HL-60 (cell line): Measurements from ENCODE around the gene C8G.

ENCODE experiments used
- DNase-seq, 2 experiments: peaks; one replicate each; pipeline ENCODE4 v3.0.0-alpha.2; 2010 to 2020; ENCODE audit warnings: low read depth in 1 of 2, low spot score in 1 of 2
- H3K27ac ChIP-seq: fragments of 250-450 bp; sonication (Bioruptor Pico); replicated peaks from 2 replicates; pipeline ENCODE4 v1.5.1; 2020; ENCODE audit warnings: mild to moderate bottlenecking, moderate library complexity
- H3K27me3 ChIP-seq: fragments of 250-450 bp; sonication (Bioruptor Pico); 2 replicates; pipeline ENCODE4 v1.5.1; 2021; ENCODE audit warnings: mild to moderate bottlenecking, moderate library complexity; ENCODE audit not compliant: insufficient read depth, poor library complexity, severe bottlenecking
- H3K4me3 ChIP-seq: replicated peaks from 2 replicates; pipeline ENCODE4 v1.5.1; 2011; ENCODE audit warnings: mild to moderate bottlenecking, control low read depth, low read length; ENCODE audit not compliant: insufficient read depth
- GABPA ChIP-seq: IDR thresholded peaks from 2 replicates; pipeline ENCODE4 v1.6.1; 2012; ENCODE audit warnings: low read depth
- POLR2AphosphoS5 ChIP-seq: IDR thresholded peaks from 2 replicates; pipeline ENCODE4 v1.6.1; 2012; ENCODE audit warnings: low read depth
- SPI1 ChIP-seq: IDR thresholded peaks from 2 replicates; pipeline ENCODE4 v1.6.1; 2012; ENCODE audit warnings: low read depth, mild to moderate bottlenecking, borderline replicate concordance
- TF ChIP-seq, protein P1 (sequence below): IDR thresholded peaks from one replicate; pipeline ENCODE4 v1.5.1; 2011; ENCODE audit warnings: low read length, control low read depth, inconsistent platforms; ENCODE audit not compliant: insufficient read depth
- TF ChIP-seq, protein P2 (sequence below): IDR thresholded peaks from 2 replicates; pipeline ENCODE4 v1.6.1; 2012; ENCODE audit warnings: low read depth; ENCODE audit not compliant: insufficient replicate concordance

Gene C8G

DNA sequence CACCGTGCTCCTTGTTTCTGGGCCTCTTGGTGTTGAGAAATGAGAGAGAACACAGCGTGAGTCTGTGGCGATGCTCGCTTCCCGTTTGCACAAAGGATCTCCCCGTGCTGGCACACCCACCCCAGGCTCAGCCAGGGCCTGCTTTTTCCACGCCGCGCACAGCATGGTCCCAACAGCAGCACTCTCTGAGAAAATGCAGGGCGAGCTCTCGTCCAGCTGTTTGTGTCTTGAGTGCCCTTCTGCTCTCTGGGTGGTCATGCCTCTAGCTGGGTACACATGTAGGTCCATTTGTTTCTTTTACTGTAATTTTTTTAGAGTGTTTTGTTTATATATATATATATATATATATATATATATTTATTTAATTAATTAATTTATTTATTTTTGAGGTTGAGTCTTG, 27.1 kb upstream of the C8G start:
- TF ChIP-seq POLR2AphosphoS5 (no peak), GABPA (no peak), SPI1 (no peak)
- TF ChIP-seq, protein P1, sequence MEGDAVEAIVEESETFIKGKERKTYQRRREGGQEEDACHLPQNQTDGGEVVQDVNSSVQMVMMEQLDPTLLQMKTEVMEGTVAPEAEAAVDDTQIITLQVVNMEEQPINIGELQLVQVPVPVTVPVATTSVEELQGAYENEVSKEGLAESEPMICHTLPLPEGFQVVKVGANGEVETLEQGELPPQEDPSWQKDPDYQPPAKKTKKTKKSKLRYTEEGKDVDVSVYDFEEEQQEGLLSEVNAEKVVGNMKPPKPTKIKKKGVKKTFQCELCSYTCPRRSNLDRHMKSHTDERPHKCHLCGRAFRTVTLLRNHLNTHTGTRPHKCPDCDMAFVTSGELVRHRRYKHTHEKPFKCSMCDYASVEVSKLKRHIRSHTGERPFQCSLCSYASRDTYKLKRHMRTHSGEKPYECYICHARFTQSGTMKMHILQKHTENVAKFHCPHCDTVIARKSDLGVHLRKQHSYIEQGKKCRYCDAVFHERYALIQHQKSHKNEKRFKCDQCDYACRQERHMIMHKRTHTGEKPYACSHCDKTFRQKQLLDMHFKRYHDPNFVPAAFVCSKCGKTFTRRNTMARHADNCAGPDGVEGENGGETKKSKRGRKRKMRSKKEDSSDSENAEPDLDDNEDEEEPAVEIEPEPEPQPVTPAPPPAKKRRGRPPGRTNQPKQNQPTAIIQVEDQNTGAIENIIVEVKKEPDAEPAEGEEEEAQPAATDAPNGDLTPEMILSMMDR, result no peak
- TF ChIP-seq, protein P2, sequence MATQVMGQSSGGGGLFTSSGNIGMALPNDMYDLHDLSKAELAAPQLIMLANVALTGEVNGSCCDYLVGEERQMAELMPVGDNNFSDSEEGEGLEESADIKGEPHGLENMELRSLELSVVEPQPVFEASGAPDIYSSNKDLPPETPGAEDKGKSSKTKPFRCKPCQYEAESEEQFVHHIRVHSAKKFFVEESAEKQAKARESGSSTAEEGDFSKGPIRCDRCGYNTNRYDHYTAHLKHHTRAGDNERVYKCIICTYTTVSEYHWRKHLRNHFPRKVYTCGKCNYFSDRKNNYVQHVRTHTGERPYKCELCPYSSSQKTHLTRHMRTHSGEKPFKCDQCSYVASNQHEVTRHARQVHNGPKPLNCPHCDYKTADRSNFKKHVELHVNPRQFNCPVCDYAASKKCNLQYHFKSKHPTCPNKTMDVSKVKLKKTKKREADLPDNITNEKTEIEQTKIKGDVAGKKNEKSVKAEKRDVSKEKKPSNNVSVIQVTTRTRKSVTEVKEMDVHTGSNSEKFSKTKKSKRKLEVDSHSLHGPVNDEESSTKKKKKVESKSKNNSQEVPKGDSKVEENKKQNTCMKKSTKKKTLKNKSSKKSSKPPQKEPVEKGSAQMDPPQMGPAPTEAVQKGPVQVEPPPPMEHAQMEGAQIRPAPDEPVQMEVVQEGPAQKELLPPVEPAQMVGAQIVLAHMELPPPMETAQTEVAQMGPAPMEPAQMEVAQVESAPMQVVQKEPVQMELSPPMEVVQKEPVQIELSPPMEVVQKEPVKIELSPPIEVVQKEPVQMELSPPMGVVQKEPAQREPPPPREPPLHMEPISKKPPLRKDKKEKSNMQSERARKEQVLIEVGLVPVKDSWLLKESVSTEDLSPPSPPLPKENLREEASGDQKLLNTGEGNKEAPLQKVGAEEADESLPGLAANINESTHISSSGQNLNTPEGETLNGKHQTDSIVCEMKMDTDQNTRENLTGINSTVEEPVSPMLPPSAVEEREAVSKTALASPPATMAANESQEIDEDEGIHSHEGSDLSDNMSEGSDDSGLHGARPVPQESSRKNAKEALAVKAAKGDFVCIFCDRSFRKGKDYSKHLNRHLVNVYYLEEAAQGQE, result no peak
- Histone ChIP-seq H3K27me3 (no peaks in the 10 kb centered on the region), H3K27ac (no peak overlapping the region), H3K4me3 (no peak overlapping the region)
- DNase-seq, result no peak

DNA sequence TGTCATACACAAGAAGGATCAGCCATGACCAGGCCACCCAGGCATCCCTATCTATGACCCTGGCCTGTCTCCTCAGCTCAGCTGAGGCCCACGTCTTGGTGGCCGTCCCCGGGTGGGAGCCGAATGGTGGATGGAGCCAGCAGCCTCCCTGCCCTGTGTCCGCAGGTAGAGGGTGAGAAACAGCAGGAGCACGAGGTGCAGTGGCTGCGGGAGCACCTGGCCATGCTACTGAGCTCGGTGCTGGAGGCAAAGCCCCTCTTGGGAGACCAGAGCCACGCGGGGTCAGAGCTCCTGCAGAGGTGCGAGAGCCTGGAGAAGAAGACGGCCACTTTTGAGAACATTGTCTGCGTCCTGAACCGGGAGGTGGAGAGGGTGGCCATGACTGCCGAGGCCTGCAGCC, 25.0 kb upstream of the C8G start:
- no peak overlapping the region for H3K27ac ChIP-seq
- no peak for DNase-seq
- no peaks in the 10 kb centered on the region for H3K27me3 ChIP-seq
- TF ChIP-seq POLR2AphosphoS5 (no peak), SPI1 (no peak), GABPA (no peak)
- TF ChIP-seq, protein P1, result no peak
- TF ChIP-seq, protein P2, result no peak
- no peak overlapping the region for H3K4me3 ChIP-seq

DNA sequence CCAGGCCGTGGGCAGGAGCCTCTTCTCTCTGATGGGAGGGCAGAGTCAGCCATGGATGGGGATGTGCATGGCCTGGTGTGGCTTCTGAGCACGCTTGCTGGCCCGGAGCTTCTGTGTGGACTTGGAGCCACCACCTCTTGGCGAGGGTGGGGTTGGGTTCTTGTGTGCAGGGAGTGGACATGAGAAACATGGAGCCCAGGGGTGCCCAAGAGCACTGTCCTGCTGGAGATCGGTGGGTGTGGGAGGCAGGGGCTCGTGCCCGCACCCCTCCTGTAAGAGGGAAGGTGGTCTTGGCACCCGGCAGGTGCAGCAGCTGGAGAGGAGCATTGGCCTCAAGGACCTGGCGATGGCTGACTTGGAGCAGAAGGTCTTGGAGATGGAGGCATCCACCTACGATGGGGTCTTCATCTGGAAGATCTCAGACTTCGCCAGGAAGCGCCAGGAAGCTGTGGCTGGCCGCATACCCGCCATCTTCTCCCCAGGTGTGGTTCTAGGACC, 24.3 kb upstream of the C8G start:
- no peak overlapping the region for H3K4me3 ChIP-seq
- no peak overlapping the region for H3K27ac ChIP-seq
- TF ChIP-seq, protein P1, result no peak
- TF ChIP-seq SPI1, result no peak
- TF ChIP-seq GABPA, result no peak
- TF ChIP-seq, protein P2, result no peak
- TF ChIP-seq POLR2AphosphoS5, result no peak
- no peak for DNase-seq
- no peaks in the 10 kb centered on the region for H3K27me3 ChIP-seq
